Natural killer cell (primary cell): ENCODE data around the gene MARK2. TPM values are rescaled to one million over a fixed set of nuclear protein-coding genes. Genes with fewer than 3 reads are reported as not detected.

ENCODE experiments used
- ATAC-seq, 3 donors: fragments of 150-1000 bp in 2 of 3; fragments of 200-7000 bp in 1 of 3; cut with Tn5 transposase; 1 replicate in 1 of 3; 2 replicates in 2 of 3; pipeline ENCODE4 v1.10.0; 2021; ENCODE audit warnings: mild to moderate bottlenecking in 2 of 3, moderate library complexity in 2 of 3
- DNase-seq, 2 donors: peaks; one replicate each; pipeline versions ENCODE4 v3.0.0 to v3.0.0-alpha.2; 2013 to 2021; ENCODE audit warnings: mixed read lengths in 1 of 2
- H3K27ac ChIP-seq: one replicate; pipeline ENCODE4 v1.5.1; 2013; ENCODE audit warnings: mild to moderate bottlenecking, low read length
- H3K27me3 ChIP-seq: one replicate; pipeline ENCODE4 v1.6.1; 2013; ENCODE audit warnings: low read length; ENCODE audit not compliant: control insufficient read depth, insufficient read depth
- H3K36me3 ChIP-seq: one replicate; pipeline ENCODE4 v1.6.1; 2013; ENCODE audit warnings: low read length; ENCODE audit not compliant: control insufficient read depth, insufficient read depth
- H3K4me1 ChIP-seq: one replicate; pipeline ENCODE4 v1.6.1; 2013; ENCODE audit warnings: low read length; ENCODE audit not compliant: control insufficient read depth, insufficient read depth
- H3K4me3 ChIP-seq: one replicate; pipeline ENCODE4 v1.5.1; 2013; ENCODE audit warnings: low read length
- H3K9me3 ChIP-seq: one replicate; pipeline ENCODE4 v1.6.1; 2013; ENCODE audit warnings: low read length; ENCODE audit not compliant: control insufficient read depth, insufficient read depth
- H3K27ac Mint-ChIP-seq, 2 donors: one replicate each; pipeline ENCODE4 v1.8.0; 2022; ENCODE audit warnings: mild to moderate bottlenecking in 2 of 2, mixed read lengths in 2 of 2, moderate library complexity in 1 of 2
- H3K27me3 Mint-ChIP-seq, 2 donors: one replicate each; pipeline ENCODE4 v1.8.0; 2022; ENCODE audit warnings: low read depth in 2 of 2, mixed read lengths in 2 of 2
- H3K36me3 Mint-ChIP-seq: one replicate; pipeline ENCODE4 v1.8.0; 2022; ENCODE audit warnings: mixed read lengths
- H3K4me1 Mint-ChIP-seq, 2 donors: one replicate each; pipeline ENCODE4 v1.8.0; 2022; ENCODE audit warnings: mixed read lengths in 2 of 2
- H3K4me3 Mint-ChIP-seq: one replicate; pipeline ENCODE4 v1.8.0; 2022; ENCODE audit warnings: mild to moderate bottlenecking, moderate library complexity, mixed read lengths
- H3K9me3 Mint-ChIP-seq, 2 donors: one replicate each; pipeline ENCODE4 v1.8.0; 2022; ENCODE audit warnings: mixed read lengths in 2 of 2
- WGBS: methylation state at CpG from one replicate; pipeline ENCODE4 v1.1.7; 2013; ENCODE audit warnings: missing lambda C conversion rate; ENCODE audit not compliant: insufficient coverage; 5-methylcytosine and 5-hydroxymethylcytosine counted together
- intact Hi-C: fragments of 100-400 bp; cut with micrococcal nuclease; formaldehyde crosslinking; loops from one replicate; pipeline ENCODE4 v1.14.2; 2022
- total RNA-seq, 4 donors: library from RNA; stranded (reverse); fragments of 120-200 nt in 1 of 4; gene quantifications; one replicate each; pipeline versions ENCODE4 v1.2.3 to v1.2.4, GENCODE V29; 2013 to 2022
- TF ChIP-seq, protein P1 (sequence below): fragments of 200-600 bp; IDR thresholded peaks from one replicate; pipeline ENCODE4 v1.8.0; 2022; ENCODE audit warnings: antibody characterized with exemption

The MARK2 gene
- total RNA-seq, 3 donors from 2014 or later (not counting 1 experiment from before 2014, with no cell fraction given) = 63.8 to 88.4 (median 80.2) TPM

DNA sequence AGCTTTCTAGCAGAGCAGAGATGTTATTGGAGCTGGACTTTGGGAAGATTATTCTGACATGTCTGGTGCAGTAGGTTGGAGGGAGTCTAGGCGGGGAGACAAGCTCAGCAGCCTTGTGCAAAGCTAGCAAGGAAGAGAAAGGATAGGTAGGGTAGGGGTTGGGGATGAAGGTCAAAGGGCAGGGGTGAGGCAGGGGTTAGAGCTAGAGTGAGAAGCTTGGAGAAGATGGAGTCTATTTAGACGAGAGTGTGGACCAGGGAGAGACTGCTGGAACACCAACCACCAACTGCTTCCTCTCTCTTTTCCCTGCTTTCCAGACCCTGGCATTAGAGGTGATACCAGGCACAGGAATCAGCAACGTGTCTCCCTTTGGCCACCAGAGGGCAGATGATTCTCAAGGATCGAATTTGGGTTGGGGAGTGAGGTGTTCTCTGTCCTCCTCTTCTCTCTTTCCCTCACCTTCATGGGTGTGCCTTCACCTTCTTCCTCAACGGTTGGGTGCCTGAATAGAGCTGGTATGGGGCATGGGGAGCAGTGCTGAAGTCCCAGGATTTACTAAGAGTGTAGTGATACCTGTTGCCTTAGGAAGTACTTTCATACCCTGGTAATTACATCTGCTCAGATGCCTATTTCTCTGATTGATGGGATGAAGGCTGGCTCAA, 1.8 kb upstream of the MARK2 start:
- 16% methylated on average over 3 of the region's 5 CpGs for WGBS

DNA sequence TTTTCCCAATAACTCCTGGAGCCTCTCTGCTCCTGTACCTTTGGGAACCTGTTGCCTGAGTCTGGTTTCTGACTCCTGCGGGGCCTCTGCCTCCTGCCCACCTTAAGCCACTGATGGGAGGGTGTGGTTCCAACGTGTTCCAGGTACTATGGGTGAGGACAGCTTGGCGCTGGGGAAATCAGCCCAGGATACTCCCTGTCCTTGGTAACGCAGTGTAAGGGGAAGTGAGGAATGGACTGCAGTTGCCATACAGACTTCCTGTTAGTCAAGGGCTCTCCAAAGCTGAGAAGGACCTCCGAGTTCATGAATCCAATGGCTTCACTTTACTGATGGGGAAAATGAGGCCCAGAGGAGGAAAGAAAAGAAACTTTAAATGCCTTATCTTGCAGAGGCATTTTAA, 1.2 kb upstream of the MARK2 start:
- peak overlapping the region; percentile 46 for H3K27ac ChIP-seq
- Mint-ChIP-seq H3K4me3 (peak overlapping the region; percentile 89), H3K9me3 (no peaks in the 10 kb centered on the region), H3K27me3 (no peaks in the 10 kb centered on the region), H3K4me1 (peaks cover 45 to 49% of the 10 kb centered on the region in 2 donors), H3K27ac (peak overlapping the region; percentile 75 to 86), H3K36me3 (no peaks in the 10 kb centered on the region)
- H3K36me3 ChIP-seq = peaks cover 9% of the 10 kb centered on the region
- 36% methylated on average over 5 of the region's 5 CpGs for WGBS
- peak in 1 of 2 donors; percentile 37 for DNase-seq
- H3K27me3 ChIP-seq = no peaks in the 10 kb centered on the region
- H3K4me3 ChIP-seq = no peak overlapping the region
- TF ChIP-seq, protein P1, sequence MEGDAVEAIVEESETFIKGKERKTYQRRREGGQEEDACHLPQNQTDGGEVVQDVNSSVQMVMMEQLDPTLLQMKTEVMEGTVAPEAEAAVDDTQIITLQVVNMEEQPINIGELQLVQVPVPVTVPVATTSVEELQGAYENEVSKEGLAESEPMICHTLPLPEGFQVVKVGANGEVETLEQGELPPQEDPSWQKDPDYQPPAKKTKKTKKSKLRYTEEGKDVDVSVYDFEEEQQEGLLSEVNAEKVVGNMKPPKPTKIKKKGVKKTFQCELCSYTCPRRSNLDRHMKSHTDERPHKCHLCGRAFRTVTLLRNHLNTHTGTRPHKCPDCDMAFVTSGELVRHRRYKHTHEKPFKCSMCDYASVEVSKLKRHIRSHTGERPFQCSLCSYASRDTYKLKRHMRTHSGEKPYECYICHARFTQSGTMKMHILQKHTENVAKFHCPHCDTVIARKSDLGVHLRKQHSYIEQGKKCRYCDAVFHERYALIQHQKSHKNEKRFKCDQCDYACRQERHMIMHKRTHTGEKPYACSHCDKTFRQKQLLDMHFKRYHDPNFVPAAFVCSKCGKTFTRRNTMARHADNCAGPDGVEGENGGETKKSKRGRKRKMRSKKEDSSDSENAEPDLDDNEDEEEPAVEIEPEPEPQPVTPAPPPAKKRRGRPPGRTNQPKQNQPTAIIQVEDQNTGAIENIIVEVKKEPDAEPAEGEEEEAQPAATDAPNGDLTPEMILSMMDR = no peak
- intact Hi-C loops = loop anchor here (1.0 to 5.0 kb wide), 6 partner anchors 29 to 316 kb away; partner anchors contain the start of gene NAA40
- no peaks in the 10 kb centered on the region for H3K9me3 ChIP-seq
- ATAC-seq = no peak
- H3K4me1 ChIP-seq = peaks cover 41% of the 10 kb centered on the region

More for the DNA sequence above, 1.8 kb upstream of the MARK2 start:
- Histone ChIP-seq H3K27ac (peak overlapping the region; percentile 46), H3K4me1 (peaks cover 39% of the 10 kb centered on the region), H3K27me3 (no peaks in the 10 kb centered on the region), H3K4me3 (no peak overlapping the region), H3K36me3 (peaks cover 4% of the 10 kb centered on the region), H3K9me3 (no peaks in the 10 kb centered on the region)
- no peak for ATAC-seq
- peak; percentile 67 to 90 for DNase-seq
- no peaks in the 10 kb centered on the region for H3K36me3 Mint-ChIP-seq
- peak overlapping the region; percentile 89 for H3K4me3 Mint-ChIP-seq
- H3K27ac Mint-ChIP-seq = peak overlapping the region; percentile 75 to 86
- no peaks in the 10 kb centered on the region for H3K27me3 Mint-ChIP-seq
- intact Hi-C loops = loop anchor here (1.0 to 5.0 kb wide), 4 partner anchors 50 to 316 kb away; no protein-coding TSS in a partner anchor
- H3K4me1 Mint-ChIP-seq = peaks cover 41 to 51% of the 10 kb centered on the region in 2 donors
- H3K9me3 Mint-ChIP-seq = no peaks in the 10 kb centered on the region
- TF ChIP-seq, protein P1 = peak; percentile 79

DNA sequence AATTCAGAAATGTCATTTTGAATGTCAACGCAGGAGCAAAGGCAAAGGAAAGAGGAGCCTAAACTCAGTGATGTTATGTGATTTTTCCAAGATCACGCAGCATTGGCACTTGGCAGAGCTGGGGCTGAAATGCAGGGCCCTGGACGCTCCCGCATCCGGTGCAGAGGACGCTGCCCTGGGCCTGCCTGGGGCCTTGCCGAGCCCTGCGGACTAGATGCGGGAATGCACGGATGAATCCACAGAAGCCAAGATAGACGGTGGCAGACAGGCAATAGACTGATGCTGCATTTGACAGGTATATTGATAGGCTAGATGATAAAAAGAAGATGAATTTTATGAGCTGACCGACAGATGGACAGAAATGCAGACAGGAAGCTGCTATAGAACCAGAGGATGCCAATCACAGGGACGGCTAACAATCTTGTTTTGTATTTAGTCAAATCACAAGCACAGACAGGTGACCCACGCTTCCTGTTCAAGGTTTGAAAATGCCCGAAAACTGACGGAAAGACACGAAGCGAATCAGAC, 696 bp upstream of the MARK2 start:
- H3K4me3 Mint-ChIP-seq = peak overlapping the region; percentile 89
- no peaks in the 10 kb centered on the region for H3K36me3 Mint-ChIP-seq
- no peak for DNase-seq
- Histone ChIP-seq H3K27me3 (no peaks in the 10 kb centered on the region), H3K4me3 (no peak overlapping the region), H3K9me3 (no peaks in the 10 kb centered on the region), H3K36me3 (peaks cover 11% of the 10 kb centered on the region), H3K4me1 (peaks cover 46% of the 10 kb centered on the region), H3K27ac (peak overlapping the region; percentile 46)
- WGBS = 35% methylated on average over 18 of the region's 18 CpGs
- H3K27ac Mint-ChIP-seq = peak overlapping the region; percentile 75 to 86
- intact Hi-C loops = loop anchor here (1.0 to 5.0 kb wide), 3 partner anchors 28 to 101 kb away; partner anchors contain the start of gene NAA40
- no peaks in the 10 kb centered on the region for H3K27me3 Mint-ChIP-seq
- no peaks in the 10 kb centered on the region for H3K9me3 Mint-ChIP-seq
- peaks cover 50 to 54% of the 10 kb centered on the region in 2 donors for H3K4me1 Mint-ChIP-seq
- TF ChIP-seq, protein P1 = no peak
- no peak for ATAC-seq
